GM18517 (cell line): ENCODE results near the gene ZNF202.
"Not testable (repeated sequence)": the region's sequence is repeated elsewhere in the genome, so short reads cannot be mapped to it uniquely, and the experiment has no call there.

Experiments used
- ATAC-seq: cut with Tn5 transposase; IDR thresholded peaks from one replicate; pipeline ENCODE4 v1.9.1; 2021; ENCODE audit warnings: mild to moderate bottlenecking, moderate library complexity; ENCODE audit not compliant: unreplicated experiment

Gene ZNF202

DNA sequence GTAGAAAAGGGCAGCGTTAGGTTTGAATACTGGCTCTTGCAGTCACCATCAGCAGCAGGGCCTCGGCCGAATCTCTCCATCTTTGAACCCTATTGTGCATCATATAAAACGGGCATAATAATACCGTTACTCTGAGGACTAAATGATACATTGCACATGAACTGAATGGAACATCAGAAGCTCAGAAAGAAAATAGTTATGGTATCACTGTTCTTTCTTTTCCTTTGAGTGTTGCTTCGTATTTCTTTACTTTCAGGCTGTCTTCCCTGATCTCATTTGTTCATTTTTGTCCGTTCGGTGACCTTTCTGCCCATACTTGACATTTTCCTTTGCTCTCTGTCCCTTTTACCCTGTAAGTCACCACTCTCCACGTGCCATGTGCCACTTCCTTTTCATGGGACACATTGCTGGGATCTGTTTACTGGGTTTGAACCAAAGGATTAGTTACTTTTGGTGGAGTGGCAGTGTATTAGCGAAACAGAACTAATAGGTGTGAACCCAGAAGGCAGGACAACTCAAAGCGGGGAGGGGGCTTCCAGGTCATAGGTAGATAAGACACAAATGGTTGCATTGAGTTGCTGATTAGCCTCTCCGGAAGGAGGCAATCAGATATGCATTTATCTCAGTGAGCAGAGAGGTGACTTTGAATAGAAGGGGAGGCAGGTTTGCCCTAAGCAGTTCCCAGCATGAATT is 717 bp upstream of the ZNF202 start:
- no peak for ATAC-seq

DNA sequence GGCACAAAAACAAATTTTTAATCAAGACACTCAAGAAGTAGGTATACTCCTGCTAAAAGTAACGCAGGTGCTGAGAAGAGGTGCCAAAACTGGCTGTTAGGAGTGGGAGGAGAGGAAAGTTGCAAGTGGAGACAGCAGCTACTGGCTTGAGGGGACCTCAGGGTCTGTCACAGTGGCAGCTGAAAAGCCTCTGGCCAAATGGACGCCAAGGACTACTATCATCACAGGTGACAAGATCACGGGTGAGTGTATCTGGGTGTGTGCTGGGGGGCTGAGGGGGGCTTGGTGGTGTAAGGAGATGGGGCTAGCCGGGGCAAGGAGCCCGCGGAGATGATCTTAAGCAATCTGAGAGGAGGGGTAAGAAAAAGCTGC is 687 bp downstream of the ZNF202 start:
- no peak for ATAC-seq

DNA sequence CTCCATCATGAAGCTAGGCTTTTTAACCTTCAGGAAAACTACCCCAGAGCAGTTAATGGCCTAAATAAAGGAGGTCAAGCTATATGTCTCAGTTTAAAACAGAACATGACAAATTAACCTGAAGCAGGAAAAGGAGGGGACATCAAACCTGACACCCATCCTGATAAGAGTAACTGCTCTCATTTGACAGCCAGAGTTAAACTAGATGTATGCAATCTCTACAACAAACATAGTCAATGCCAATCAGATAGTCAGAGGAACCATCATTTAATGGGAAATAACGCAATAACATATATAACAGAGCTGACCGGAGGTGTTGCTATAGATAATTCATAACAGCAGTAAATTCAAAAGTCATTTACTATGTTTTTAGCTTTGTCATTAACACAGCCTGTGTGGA is 3.1 kb downstream of the ZNF202 start:
- no peak for ATAC-seq

DNA sequence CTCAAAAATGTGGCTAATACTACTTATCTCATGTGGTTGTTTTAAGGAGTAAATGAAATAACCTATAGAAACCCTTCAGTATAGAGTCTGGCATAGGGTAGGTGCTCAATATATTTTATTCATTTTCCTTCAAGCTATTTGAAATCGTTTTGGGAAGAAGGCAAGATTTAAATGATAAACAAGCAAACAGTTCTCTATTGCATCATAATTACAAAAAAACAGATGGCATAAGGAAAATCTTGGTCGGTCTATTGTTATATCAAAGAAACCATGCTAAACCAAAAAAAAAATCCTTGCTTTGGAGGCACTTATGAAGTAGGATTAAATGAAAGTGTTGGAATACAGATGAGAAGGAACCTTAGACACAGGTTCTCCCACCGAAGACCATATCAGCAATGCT is 4.7 kb downstream of the ZNF202 start:
- no peak for ATAC-seq

DNA sequence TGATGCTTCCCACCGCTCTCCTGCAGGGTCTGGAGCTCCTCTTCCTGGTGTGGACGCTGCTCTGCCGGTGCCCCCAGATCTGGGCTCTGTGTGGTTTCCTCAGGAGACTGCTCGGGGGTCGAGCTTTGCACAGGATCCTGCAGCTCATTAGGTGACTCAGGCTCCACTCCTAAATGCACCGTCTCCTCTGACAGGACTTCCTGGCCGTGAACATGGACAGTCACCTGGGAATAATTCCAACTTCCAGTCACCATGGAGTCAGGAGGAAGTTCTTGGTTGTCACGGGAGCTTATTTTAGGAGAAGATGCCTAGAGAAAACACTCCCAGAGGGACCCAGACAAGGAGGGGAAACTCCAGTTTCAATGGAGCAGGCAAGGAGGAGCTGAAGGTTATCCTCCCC is 11.9 kb downstream of the ZNF202 start:
- ATAC-seq, result no peak

DNA sequence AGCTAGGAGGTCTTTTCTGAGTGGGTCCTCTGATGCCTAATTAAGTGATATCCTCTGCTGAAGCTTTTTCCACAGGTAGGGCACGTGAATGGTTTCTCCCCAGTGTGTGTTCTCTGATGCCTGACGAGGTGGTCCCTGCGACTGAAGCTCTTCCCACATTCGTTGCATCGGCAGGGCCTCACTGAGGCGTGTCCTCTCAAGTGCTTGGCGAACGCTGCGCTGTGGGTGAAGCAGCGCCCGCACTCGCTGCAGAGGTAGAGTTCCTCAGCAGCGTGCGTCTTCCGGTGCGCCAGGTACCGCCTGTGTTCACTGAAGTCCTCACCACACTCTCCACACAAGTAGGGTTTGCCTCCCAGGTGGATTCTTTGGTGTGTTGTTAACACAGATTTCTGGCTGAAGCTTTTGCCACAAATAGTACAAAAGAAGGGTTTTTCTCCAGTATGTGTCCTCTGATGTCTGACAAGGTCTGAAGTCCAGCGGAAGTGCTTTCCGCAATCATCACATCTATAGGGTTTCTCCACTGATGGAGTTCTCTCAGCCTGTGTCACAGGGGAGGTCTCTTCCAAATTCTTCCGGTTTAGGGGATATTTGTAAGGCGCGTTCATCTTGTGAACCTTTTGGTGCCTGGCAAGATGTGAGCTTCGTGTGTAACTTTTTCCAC is 15.3 kb downstream of the ZNF202 start:
- ATAC-seq, result no peak

DNA sequence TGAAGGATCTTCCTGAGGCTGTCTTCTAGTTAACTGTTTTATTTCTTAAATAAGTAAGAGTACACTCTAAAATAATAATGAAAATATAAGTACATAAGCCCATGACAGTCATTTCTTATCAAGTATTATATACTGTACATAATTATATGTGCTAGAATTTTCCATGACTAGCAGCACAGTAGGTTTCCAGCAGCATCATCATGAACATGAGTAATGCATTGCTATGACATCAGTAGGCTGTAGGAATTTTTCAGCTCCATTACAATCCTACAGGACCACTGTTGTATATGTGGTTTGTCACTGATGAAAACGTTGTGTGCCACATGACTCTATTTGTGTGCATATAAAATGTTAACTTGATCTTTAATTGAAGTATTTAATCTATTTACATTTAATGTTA is 22.0 kb downstream of the ZNF202 start:
- no peak for ATAC-seq

DNA sequence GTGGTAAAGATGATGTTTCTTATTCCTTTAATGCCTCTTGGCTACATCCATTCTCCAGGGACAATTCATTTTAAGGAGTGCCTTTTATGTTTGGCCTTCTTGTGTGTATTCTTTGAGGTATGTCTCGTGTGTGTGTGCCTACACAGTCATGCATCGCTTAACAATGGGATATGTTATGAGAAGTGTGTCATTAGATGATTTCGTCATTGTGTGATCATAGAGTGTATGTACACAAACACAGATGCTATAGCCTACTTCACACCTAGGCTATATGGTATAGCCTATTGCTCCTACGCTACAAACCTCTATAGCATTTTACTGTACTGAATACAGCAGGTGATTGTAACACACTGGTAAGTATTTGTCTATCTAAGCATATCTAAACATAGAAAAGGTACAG is 23.0 kb downstream of the ZNF202 start:
- ATAC-seq, result no peak

DNA sequence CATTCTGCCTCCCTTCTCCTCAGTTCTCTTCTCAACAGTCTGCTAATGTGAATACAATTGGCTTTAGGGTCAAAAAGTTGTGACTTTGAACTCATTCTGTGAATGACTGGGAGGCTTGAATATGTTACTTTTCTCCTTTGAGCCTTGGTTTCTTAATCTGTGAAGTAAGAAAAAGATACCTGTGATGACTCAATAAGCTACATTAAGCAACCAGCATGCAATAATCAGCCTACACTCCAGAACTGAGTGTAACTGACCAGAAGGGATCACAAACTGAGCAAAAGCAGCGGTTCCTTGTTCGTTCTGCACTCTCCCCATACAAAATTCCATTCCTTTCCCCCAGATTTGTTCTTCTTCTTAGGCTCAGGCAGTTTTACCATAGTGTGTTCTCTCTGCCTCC is 23.4 kb downstream of the ZNF202 start:
- no peak for ATAC-seq

DNA sequence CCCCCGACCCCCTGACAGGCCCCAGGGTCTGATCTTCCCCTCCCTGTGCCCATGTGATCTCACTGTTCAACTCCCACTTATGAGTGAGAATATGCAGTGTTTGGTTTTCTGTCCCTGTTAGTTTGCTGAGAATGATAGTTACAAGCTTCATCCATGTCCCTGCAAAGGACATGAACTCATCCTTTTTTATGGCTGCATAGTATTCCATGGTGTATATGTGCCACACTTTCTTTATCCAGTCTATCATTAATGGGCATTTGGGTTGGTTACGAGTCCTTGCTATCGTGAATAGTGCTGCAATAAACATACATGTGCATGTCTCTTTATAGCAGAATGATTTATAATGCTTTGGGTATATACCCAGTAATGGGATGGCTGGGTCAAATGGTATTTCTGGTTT is 28.8 kb downstream of the ZNF202 start:
- not testable (repeated sequence) for ATAC-seq

DNA sequence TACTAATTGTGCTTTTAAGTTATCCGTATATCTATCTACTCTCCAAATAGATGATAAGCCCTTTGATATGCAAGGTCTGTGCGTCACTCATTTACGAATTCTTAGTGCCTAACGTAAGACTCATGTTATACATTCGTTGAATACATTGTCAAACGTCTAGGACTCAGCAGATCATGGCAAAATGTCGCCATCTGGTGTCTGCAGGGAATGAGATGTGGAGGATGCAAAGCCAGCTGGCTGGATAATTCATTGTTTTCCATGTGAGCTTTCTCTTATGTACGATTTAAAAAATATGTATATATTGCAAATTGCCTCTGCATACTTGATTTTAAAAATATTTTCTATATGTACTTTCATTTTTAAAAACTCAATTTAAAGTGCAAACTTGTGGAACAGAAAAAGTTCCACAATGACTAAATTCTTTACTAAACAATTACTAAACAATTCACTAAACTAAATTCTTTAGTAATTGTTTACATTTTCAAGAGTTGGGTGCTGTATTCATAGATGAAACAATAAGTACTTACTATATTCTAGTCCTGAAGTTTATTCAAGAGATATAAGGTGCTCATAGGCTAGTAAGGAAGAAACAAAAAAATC is 33.8 kb downstream of the ZNF202 start:
- no peak for ATAC-seq

DNA sequence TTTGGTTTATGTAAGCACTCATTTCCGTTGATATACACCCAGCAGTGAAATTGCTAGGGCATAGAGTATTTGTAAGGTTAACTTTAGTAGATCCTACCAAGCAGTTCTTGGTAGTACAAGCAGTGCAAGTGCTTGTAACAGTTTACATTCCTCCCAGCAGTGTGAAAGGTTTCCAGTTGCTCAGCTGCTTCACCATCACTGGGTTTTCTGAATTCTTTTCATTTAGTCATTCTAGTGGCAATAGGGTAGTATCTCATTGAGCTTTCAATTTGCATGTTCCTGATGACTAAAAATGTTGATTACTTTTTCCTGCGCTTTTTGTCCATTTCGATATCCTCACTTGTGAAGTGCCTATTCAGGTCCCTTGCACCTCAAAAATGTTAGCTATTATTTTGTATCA is 34.3 kb downstream of the ZNF202 start:
- no peak for ATAC-seq

DNA sequence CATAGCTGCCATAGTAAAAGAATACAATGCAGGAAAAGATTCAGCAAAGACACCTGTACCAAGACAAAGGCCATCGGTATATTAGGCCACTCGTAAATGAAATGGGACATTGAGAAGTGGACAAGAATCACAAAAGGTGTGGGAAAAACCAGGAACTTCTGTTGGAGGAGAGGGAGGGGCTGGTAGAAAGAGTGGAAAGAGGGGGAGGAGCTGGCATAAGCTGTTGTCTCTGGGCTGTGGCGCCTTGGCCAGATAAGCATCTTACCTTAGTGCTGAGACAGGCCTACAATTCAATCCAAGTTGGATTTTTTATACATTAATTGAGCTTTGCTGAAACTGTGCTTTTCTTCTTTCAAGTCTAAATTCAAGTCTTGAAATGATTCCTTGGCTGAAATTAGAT is 37.1 kb downstream of the ZNF202 start:
- ATAC-seq, result no peak

DNA sequence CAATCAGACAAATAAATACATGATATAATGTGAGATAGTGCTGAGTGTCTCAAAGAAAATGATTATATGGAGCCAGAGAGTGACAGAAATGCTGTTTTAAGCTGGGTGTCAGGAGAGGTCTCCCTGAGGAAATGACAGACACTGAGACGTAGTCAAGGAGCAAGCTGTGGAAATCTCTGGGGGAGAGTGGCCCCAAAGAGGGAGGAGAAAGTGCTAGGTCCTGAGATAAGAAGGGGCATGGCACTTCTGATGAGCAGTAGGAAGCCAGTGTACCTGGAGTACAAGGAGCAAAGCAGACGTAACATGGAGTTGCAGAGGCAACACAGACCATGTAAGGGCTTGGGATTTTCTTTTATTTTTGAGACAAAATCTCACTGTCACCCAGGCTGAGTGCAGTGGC is 38.8 kb downstream of the ZNF202 start:
- ATAC-seq, result no peak

DNA sequence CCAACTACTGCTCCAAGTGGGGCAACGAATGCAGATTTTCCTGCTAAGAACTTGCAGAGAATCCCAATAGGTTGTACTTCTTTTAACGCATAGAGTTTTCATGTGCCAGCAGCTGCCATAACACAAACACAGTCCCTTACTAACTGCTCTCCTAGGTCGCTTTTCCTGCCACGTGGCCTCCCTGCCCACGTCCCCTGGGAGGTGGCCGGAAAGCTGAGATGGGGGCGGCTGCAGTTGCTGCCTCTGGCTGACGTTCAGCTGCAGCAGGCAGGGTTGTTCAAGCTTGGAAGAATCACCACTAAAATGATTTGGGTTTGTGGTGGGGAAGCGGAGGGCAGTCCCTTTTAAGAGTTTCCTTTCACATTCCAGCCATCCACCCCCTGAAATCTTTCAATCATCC is 39.3 kb downstream of the ZNF202 start:
- ATAC-seq, result no peak

DNA sequence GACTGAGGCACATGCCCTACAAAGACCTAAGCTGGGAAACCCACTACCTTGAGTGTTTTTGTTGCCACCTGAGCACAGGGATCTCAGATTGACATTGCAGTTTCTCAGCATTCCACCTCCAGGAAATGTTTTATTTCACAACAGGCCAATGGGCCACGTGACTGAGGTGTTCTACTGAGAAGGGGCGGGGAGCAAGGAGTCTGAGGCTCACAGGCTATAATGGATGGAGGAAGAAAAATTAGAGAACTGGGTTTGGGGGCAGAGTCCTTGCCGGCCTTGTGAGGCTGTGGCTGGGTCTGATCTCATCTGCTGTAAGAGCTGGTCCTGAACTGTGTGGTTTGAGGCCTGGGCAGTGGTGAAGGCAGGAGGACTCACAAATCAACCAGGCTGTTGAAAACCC is 40.7 kb downstream of the ZNF202 start:
- ATAC-seq, result no peak

DNA sequence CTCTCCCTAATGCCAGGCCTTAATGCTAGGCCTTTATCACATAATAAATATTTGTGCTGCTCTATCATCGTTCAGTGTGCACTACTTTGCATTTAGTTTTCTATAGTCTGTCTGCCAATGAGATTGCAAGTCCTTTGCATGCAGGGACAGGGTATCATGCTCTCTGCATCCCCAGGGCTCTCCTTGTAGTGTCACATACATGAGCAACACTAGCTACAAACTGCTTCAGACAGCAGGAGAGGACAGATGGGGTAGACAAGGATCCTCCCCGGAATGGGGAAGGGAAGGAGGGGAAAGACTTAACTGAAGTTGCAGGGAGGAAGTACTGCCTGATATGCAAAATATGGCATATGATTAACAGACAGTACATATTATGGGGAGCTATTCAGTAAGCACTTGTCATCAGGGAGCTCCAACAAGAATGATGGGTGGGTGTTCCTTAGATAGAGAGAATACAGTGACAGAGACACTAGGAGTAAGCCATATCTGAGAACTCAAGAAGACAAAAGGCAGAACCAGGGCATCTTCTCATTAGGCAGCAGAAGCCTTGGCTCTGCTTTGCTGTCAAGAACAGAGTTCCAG is 42.8 kb downstream of the ZNF202 start:
- ATAC-seq, result no peak

DNA sequence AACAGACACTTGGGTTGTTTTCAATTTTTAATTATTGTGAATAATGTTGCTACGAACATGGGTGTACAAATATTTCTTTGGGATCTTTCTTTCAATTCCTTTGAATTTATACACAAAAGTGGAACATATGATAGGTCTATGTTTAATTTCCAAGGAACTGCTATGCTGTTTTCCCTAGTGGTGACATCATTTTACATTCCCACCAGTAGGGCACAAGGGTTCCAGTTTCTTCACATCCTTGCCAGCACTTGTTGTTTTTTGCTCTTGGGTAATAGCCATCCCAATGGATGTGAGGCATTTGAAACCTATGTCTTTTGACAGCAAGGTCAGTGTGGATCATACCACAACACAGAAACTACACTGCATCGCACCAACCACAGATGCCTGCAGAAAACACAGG is 45.3 kb downstream of the ZNF202 start:
- no peak for ATAC-seq

DNA sequence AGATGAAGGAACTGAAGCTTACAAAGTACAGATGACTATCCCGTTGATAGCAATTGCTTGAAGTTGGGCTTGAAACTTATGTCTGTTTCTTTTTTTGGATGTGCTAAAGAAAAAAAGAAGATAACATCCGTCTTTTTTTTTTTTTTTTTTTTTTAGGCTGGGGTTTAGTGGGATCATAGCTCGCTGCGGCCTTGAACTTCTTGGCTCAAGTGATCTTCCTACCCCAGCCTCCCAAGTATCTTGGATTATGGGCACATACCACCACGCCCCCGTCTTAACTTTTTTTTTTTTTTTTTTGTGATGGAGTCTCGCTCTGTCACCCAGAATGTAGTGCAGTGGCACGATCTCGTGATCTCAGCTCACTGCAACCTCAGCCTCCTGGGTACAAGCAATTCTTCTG is 46.2 kb downstream of the ZNF202 start:
- ATAC-seq, result no peak

DNA sequence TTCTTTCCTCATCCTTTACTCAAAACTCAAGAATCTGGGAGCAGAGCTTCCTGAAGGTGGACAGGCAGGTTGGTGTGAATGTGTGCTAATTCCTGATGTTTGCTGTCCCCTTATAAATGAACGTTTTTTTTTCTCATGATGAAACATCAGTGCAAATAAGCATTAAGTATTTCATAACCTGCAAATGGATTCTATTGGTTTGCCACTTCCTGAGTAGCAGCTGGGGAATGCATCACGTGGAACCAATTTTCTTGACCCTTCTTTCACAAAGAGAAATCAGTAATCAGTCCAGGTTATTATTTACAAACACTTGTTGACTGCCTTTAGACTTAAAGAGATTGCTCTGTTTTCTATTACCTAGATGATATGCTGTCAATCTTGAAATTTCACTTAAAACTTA is 46.9 kb downstream of the ZNF202 start:
- no peak for ATAC-seq

DNA sequence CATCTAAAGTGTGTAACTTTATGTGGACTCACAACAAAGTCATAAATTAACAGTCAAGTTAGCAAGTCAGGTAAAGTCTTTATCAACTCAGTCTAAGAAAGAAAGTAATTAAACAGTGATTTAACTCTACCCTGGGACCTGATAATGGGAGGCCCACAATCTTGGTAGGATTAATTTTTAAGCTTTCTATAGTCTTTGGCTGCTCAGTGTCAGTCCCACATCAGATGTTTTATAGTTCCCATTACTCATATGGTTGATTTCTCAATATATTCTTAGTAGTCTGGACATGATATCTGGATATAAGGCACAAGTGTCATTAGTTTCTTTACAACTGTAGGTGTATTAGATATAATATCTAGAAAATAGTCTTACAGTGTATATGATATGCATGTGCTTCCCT is 48.5 kb downstream of the ZNF202 start:
- no peak for ATAC-seq

DNA sequence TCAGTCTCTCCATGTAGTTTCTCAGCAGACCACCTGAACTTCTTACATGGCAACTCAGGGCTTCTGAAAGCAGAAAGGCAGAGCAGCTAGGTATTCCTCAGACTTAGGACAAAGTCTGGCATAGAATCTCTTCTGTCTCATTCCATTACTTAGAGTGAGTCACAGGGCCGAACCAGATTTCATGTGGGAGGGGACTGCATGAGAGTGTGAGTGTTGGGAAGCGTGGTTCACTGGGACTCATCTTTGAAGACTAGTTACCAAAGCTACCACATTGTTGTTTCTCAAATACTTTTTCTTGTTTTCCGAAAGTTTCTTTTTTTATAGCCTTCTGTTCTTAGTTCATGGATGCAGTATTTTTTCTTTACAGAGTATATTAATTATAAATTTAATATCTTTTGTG is 51.0 kb downstream of the ZNF202 start:
- no peak for ATAC-seq
